Ishikawa (cell line): ENCODE data around the gene ZSWIM6.

Source experiments
- EP300 ChIP-seq: IDR thresholded peaks from 2 replicates; pipeline ENCODE4 v1.6.1; 2012; ENCODE audit warnings: borderline replicate concordance
- FOXM1 ChIP-seq: IDR thresholded peaks from 2 replicates; pipeline ENCODE4 v1.6.1; 2012; ENCODE audit warnings: low read depth, borderline replicate concordance
- RAD21 ChIP-seq: IDR thresholded peaks from 2 replicates; pipeline ENCODE4 v1.6.1; 2012; ENCODE audit warnings: low read depth
- TAF1 ChIP-seq: IDR thresholded peaks from 2 replicates; pipeline ENCODE4 v1.6.1; 2012; ENCODE audit warnings: low read depth, mild to moderate bottlenecking
- TCF12 ChIP-seq: IDR thresholded peaks from 2 replicates; pipeline ENCODE4 v1.6.1; 2012; ENCODE audit warnings: low read depth
- TEAD4 ChIP-seq: IDR thresholded peaks from 2 replicates; pipeline ENCODE4 v1.6.1; 2012
- YY1 ChIP-seq: IDR thresholded peaks from 2 replicates; pipeline ENCODE4 v1.6.1; 2012; ENCODE audit warnings: low read depth
- TF ChIP-seq, protein P1 (sequence below): IDR thresholded peaks from 2 replicates; pipeline ENCODE4 v1.6.1; 2012; ENCODE audit warnings: low read depth, mild to moderate bottlenecking

DNA sequence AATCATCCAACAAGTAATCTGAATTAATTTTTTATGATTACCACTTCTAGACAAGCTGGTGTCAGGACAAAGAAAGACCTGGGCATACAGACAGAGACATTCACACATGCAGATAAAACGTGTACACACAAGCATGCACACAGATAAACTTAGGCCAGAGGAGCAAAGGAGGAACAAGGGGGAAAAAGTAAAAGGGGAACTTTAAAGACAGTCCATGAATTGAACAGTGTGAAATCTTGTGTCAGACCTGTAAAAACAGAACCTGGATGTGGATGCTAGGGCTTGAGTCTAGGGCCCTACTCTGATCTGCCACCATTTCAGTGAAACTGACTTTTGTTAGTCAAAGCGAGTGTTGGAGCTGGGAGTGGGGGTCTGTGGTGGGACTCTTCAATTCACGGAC, 11.2 kb upstream of the ZSWIM6 start:
- TF ChIP-seq TCF12 (no peak), EP300 (no peak), TAF1 (no peak), TEAD4 (no peak), YY1 (no peak), FOXM1 (no peak), RAD21 (no peak)
- TF ChIP-seq, protein P1, sequence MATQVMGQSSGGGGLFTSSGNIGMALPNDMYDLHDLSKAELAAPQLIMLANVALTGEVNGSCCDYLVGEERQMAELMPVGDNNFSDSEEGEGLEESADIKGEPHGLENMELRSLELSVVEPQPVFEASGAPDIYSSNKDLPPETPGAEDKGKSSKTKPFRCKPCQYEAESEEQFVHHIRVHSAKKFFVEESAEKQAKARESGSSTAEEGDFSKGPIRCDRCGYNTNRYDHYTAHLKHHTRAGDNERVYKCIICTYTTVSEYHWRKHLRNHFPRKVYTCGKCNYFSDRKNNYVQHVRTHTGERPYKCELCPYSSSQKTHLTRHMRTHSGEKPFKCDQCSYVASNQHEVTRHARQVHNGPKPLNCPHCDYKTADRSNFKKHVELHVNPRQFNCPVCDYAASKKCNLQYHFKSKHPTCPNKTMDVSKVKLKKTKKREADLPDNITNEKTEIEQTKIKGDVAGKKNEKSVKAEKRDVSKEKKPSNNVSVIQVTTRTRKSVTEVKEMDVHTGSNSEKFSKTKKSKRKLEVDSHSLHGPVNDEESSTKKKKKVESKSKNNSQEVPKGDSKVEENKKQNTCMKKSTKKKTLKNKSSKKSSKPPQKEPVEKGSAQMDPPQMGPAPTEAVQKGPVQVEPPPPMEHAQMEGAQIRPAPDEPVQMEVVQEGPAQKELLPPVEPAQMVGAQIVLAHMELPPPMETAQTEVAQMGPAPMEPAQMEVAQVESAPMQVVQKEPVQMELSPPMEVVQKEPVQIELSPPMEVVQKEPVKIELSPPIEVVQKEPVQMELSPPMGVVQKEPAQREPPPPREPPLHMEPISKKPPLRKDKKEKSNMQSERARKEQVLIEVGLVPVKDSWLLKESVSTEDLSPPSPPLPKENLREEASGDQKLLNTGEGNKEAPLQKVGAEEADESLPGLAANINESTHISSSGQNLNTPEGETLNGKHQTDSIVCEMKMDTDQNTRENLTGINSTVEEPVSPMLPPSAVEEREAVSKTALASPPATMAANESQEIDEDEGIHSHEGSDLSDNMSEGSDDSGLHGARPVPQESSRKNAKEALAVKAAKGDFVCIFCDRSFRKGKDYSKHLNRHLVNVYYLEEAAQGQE = no peak
